AG09309 (cell line): ENCODE measurements around the gene ARHGDIG.
"Not testable (repeated sequence)": the region's sequence is repeated elsewhere in the genome, so short reads cannot be mapped to it uniquely, and the experiment has no call there.

Experiments
- DNase-seq: peaks from one replicate; pipeline ENCODE4 v3.0.0-alpha.2; 2010; ENCODE audit warnings: low read depth
- H3K4me3 ChIP-seq: 2 replicates; pipeline ENCODE4 v1.5.1; 2011; ENCODE audit warnings: mild to moderate bottlenecking, low read depth, low read length, moderate library complexity; ENCODE audit not compliant: control insufficient read depth
- CTCF ChIP-seq: IDR thresholded peaks from 2 replicates; pipeline ENCODE4 v1.5.1; 2011; ENCODE audit warnings: mild to moderate bottlenecking, low read depth, low read length, inconsistent platforms; ENCODE audit not compliant: insufficient read depth, control insufficient read depth; ENCODE audit errors: missing control alignments

The ARHGDIG gene

GRCh38 chr16:324451-325334 is 44.3 kb downstream of the ARHGDIG start:
- no peak for TF ChIP-seq CTCF
- H3K4me3 ChIP-seq = no peak overlapping the region
- DNase-seq = no peak

GRCh38 chr16:325375-326145 is 45.2 kb downstream of the ARHGDIG start:
- no peak for DNase-seq
- no peak overlapping the region for H3K4me3 ChIP-seq
- TF ChIP-seq CTCF = no peak

GRCh38 chr16:330741-331140 is 50.4 kb downstream of the ARHGDIG start:
- TF ChIP-seq CTCF = no peak
- DNase-seq = no peak
- H3K4me3 ChIP-seq = no peak overlapping the region

- H3K4me3 ChIP-seq, DNase-seq: not testable (repeated sequence)
Observed at GRCh38 chr16:331181-331814, 50.9 kb downstream of the ARHGDIG start.
